Stimulated activated CD8-positive, alpha-beta memory T cell treated with anti-CD3 and anti-CD28 coated beads, Interleukin-7, amount 100 ng/mL, for 48 hours (primary cell): ENCODE data around the gene FOXO1.

Source experiments
- DNase-seq, 2 donors: peaks; one replicate each; pipeline ENCODE4 v3.0.0-alpha.2; 2020; ENCODE audit warnings: low read depth in 1 of 2; ENCODE audit errors: extremely low read depth in 1 of 2

FOXO1 gene

GRCh38 chr13:40640202-40640601, 26.2 kb downstream of the FOXO1 start:
- no peak for DNase-seq

GRCh38 chr13:40639221-40639681, 27.2 kb downstream of the FOXO1 start:
- no peak for DNase-seq

GRCh38 chr13:40637643-40638042, 28.8 kb downstream of the FOXO1 start:
- no peak for DNase-seq

GRCh38 chr13:40635315-40635995, 31.0 kb downstream of the FOXO1 start:
- no peak for DNase-seq

- no peak for DNase-seq
These were observed 33.5 kb downstream of the FOXO1 start for GRCh38 chr13:40632915-40633314.

- no peak for DNase-seq
These were observed 34.8 kb downstream of the FOXO1 start for GRCh38 chr13:40631605-40632004.

GRCh38 chr13:40629678-40630384, 36.6 kb downstream of the FOXO1 start:
- no peak for DNase-seq

GRCh38 chr13:40626977-40627376, 39.5 kb downstream of the FOXO1 start:
- no peak for DNase-seq

- DNase-seq: no peak
These were observed 39.9 kb downstream of the FOXO1 start for GRCh38 chr13:40626561-40626960.

GRCh38 chr13:40624986-40625385, 41.5 kb downstream of the FOXO1 start:
- DNase-seq: no peak

- DNase-seq: peak in 1 of 2 donors; percentile 51
These were observed 42.1 kb downstream of the FOXO1 start for GRCh38 chr13:40624383-40624782.

- DNase-seq: no peak
These were observed 43.7 kb downstream of the FOXO1 start for GRCh38 chr13:40622761-40623160.

- DNase-seq: no peak
These were observed 44.2 kb downstream of the FOXO1 start for GRCh38 chr13:40622246-40622645.

GRCh38 chr13:40619479-40619814, 47.0 kb downstream of the FOXO1 start:
- no peak for DNase-seq

- no peak for DNase-seq
These were observed 47.6 kb downstream of the FOXO1 start for GRCh38 chr13:40618581-40619478.

- no peak for DNase-seq
These were observed 48.6 kb downstream of the FOXO1 start for GRCh38 chr13:40617801-40618356.

- DNase-seq: no peak
These were observed 50.8 kb downstream of the FOXO1 start for GRCh38 chr13:40615619-40616018.

GRCh38 chr13:40613914-40614313, 52.5 kb downstream of the FOXO1 start:
- DNase-seq: no peak

GRCh38 chr13:40613192-40613818, 53.1 kb downstream of the FOXO1 start:
- no peak for DNase-seq

GRCh38 chr13:40612041-40612440, 54.4 kb downstream of the FOXO1 start:
- no peak for DNase-seq

GRCh38 chr13:40611635-40612034, 54.8 kb downstream of the FOXO1 start:
- no peak for DNase-seq
